Measurements from ENCODE around the gene PRR14L. TPM values are rescaled to one million over a fixed set of nuclear protein-coding genes. Genes with fewer than 3 reads are reported as not detected.

Gene PRR14L
- polyA plus RNA-seq, 1 donor from 2014 or later: 14.3 TPM

GRCh38 chr22:31659246-31659645, 90.7 kb downstream of the PRR14L start:
- no peaks in the 10 kb centered on the region for H3K27me3 ChIP-seq (ENCODE audit: insufficient read depth, low read depth, low read length)
- H3K4me3 ChIP-seq (ENCODE audit: low read length): no peak overlapping the region
- no peaks in the 10 kb centered on the region for H3K9me2 ChIP-seq (ENCODE audit: insufficient read depth, low read length)
- no peaks in the 10 kb centered on the region for H3K9me3 ChIP-seq (ENCODE audit: low read length)
- no peak overlapping the region for H3K4me2 ChIP-seq (ENCODE audit: low read length)
- H3F3A ChIP-seq (ENCODE audit: insufficient read depth, low read length, poor library complexity, severe bottlenecking): no peaks in the 10 kb centered on the region
- no peak overlapping the region for H3K27ac ChIP-seq (ENCODE audit: low read length)
- TF ChIP-seq MXI1 (conservative IDR thresholded peaks at IDR 0.05; ENCODE audit: poor library complexity, severe bottlenecking) (no peak), EP300 (conservative IDR thresholded peaks at IDR 0.05; ENCODE audit: poor library complexity, severe bottlenecking) (no peak), TAF1 (IDR thresholded peaks at IDR 0.05; ENCODE audit: low read depth) (no peak), POLR2AphosphoS5 (IDR thresholded peaks at IDR 0.05) (no peak), RAD21 (conservative IDR thresholded peaks at IDR 0.05) (no peak), REST (IDR thresholded peaks at IDR 0.05; ENCODE audit: borderline replicate concordance) (no peak)
- H3K9ac ChIP-seq (ENCODE audit: low read length): no peak overlapping the region
- no peaks in the 10 kb centered on the region for H3K36me3 ChIP-seq (ENCODE audit: insufficient read depth, low read length)
- no peaks in the 10 kb centered on the region for H4K20me1 ChIP-seq (ENCODE audit: insufficient read depth)
- peaks cover 49% of the 10 kb centered on the region for H3K79me2 ChIP-seq (replicated peaks; ENCODE audit: insufficient read depth, low read length)
- H2AFZ ChIP-seq (ENCODE audit: low read depth, low read length): no peak overlapping the region

- no peaks in the 10 kb centered on the region for H3K27me3 ChIP-seq (ENCODE audit: insufficient read depth, low read depth, low read length)
- H3K9me2 ChIP-seq (ENCODE audit: insufficient read depth, low read length): no peaks in the 10 kb centered on the region
- no peak overlapping the region for H3K4me2 ChIP-seq (ENCODE audit: low read length)
- H3K9ac ChIP-seq (ENCODE audit: low read length): no peak overlapping the region
- TF ChIP-seq REST (IDR thresholded peaks at IDR 0.05; ENCODE audit: borderline replicate concordance): no peak
- TF ChIP-seq SMC3 (conservative IDR thresholded peaks at IDR 0.05; ENCODE audit: poor library complexity): no peak
- TF ChIP-seq EP300 (conservative IDR thresholded peaks at IDR 0.05; ENCODE audit: poor library complexity, severe bottlenecking): no peak
- no peak for TF ChIP-seq RAD21 (conservative IDR thresholded peaks at IDR 0.05)
- TF ChIP-seq EZH2 (IDR thresholded peaks at IDR 0.05; ENCODE audit: borderline replicate concordance, insufficient read depth, low read length, poor library complexity, severe bottlenecking): no peak
- TF ChIP-seq, protein P1, sequence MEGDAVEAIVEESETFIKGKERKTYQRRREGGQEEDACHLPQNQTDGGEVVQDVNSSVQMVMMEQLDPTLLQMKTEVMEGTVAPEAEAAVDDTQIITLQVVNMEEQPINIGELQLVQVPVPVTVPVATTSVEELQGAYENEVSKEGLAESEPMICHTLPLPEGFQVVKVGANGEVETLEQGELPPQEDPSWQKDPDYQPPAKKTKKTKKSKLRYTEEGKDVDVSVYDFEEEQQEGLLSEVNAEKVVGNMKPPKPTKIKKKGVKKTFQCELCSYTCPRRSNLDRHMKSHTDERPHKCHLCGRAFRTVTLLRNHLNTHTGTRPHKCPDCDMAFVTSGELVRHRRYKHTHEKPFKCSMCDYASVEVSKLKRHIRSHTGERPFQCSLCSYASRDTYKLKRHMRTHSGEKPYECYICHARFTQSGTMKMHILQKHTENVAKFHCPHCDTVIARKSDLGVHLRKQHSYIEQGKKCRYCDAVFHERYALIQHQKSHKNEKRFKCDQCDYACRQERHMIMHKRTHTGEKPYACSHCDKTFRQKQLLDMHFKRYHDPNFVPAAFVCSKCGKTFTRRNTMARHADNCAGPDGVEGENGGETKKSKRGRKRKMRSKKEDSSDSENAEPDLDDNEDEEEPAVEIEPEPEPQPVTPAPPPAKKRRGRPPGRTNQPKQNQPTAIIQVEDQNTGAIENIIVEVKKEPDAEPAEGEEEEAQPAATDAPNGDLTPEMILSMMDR (IDR thresholded peaks at IDR 0.05; ENCODE audit: poor library complexity, severe bottlenecking): no peak
- TF ChIP-seq TAF1 (IDR thresholded peaks at IDR 0.05; ENCODE audit: low read depth): no peak
- no peak for TF ChIP-seq POLR2AphosphoS5 (IDR thresholded peaks at IDR 0.05)
- no peak for TF ChIP-seq MXI1 (conservative IDR thresholded peaks at IDR 0.05; ENCODE audit: poor library complexity, severe bottlenecking)
- no peak overlapping the region for H3K27ac ChIP-seq (ENCODE audit: low read length)
- no peaks in the 10 kb centered on the region for H3K36me3 ChIP-seq (ENCODE audit: insufficient read depth, low read length)
- no peak overlapping the region for H3K4me3 ChIP-seq (ENCODE audit: low read length)
- H3K79me2 ChIP-seq (replicated peaks; ENCODE audit: insufficient read depth, low read length): peaks cover 39% of the 10 kb centered on the region
- H2AFZ ChIP-seq (ENCODE audit: low read depth, low read length): no peak overlapping the region
- no peaks in the 10 kb centered on the region for H3F3A ChIP-seq (ENCODE audit: insufficient read depth, low read length, poor library complexity, severe bottlenecking)
- H3K9me3 ChIP-seq (ENCODE audit: low read length): no peaks in the 10 kb centered on the region
- H4K20me1 ChIP-seq (ENCODE audit: insufficient read depth): no peaks in the 10 kb centered on the region
Measured at GRCh38 chr22:31654408-31654807, 95.5 kb downstream of the PRR14L start.

Measured in neural cell (in vitro differentiated cells).